KMS-11 (cell line): Measurements from ENCODE around the gene ERGIC3.

Experiments used
- H2AFZ ChIP-seq: fragments of 200-600 bp; sonication (generic); 2 replicates; pipeline ENCODE4 v1.6.1; 2016; ENCODE audit warnings: antibody characterized with exemption, mixed run types, low read depth
- H3K27ac ChIP-seq: fragments of 200-600 bp; sonication (generic); 2 replicates; pipeline ENCODE4 v1.6.1; 2016; ENCODE audit warnings: mild to moderate bottlenecking, mixed run types
- H3K27me3 ChIP-seq: fragments of 200-600 bp; sonication (generic); 2 replicates; pipeline ENCODE4 v1.6.1; 2017; ENCODE audit warnings: mild to moderate bottlenecking, low read depth, mixed run types, moderate library complexity; ENCODE audit not compliant: insufficient read depth
- H3K36me3 ChIP-seq: fragments of 200-600 bp; sonication (generic); 2 replicates; pipeline ENCODE4 v1.6.1; 2017; ENCODE audit warnings: mild to moderate bottlenecking, mixed run types; ENCODE audit not compliant: insufficient read depth
- H3K4me1 ChIP-seq: fragments of 200-600 bp; sonication (generic); 2 replicates; pipeline ENCODE4 v1.6.1; 2016; ENCODE audit warnings: mild to moderate bottlenecking, low read depth, mixed run types; ENCODE audit not compliant: poor library complexity, severe bottlenecking
- H3K4me2 ChIP-seq: fragments of 200-600 bp; sonication (generic); 2 replicates; pipeline ENCODE4 v1.7.0; 2016; ENCODE audit warnings: mild to moderate bottlenecking, mixed run types
- H3K4me3 ChIP-seq: fragments of 200-600 bp; sonication (generic); IDR thresholded peaks from 2 replicates; pipeline ENCODE4 v1.6.1; 2017; ENCODE audit warnings: low read depth, low read length, mixed read lengths; ENCODE audit not compliant: insufficient read depth
- H3K79me2 ChIP-seq: fragments of 200-600 bp; sonication (generic); 2 replicates; pipeline ENCODE4 v1.6.1; 2016; ENCODE audit warnings: low read depth, mixed run types; ENCODE audit not compliant: insufficient read depth
- H3K9ac ChIP-seq: fragments of 200-600 bp; sonication (generic); 2 replicates; pipeline ENCODE4 v1.6.1; 2016; ENCODE audit warnings: mild to moderate bottlenecking, mixed run types
- H4K20me1 ChIP-seq: fragments of 200-600 bp; sonication (generic); 2 replicates; pipeline ENCODE4 v1.6.1; 2016; ENCODE audit warnings: mild to moderate bottlenecking, mixed run types; ENCODE audit not compliant: insufficient read depth
- TF ChIP-seq, protein P1 (sequence below): fragments of 200-600 bp; sonication (generic); conservative IDR thresholded peaks from 2 replicates; pipeline ENCODE4 v1.6.1; 2017; ENCODE audit warnings: low read depth, mild to moderate bottlenecking, antibody characterized with exemption, low read length, moderate library complexity, mixed read lengths

ERGIC3 gene

GRCh38 chr20:35595901-35596300 lies 54.0 kb downstream of the ERGIC3 start:
- no peaks in the 10 kb centered on the region for H3K79me2 ChIP-seq
- no peak overlapping the region for H3K4me2 ChIP-seq
- H3K4me1 ChIP-seq: peaks cover 50% of the 10 kb centered on the region
- no peaks in the 10 kb centered on the region for H3K27me3 ChIP-seq
- H3K4me3 ChIP-seq: no peak overlapping the region
- H3K36me3 ChIP-seq: no peaks in the 10 kb centered on the region
- H3K27ac ChIP-seq: no peak overlapping the region
- H3K9ac ChIP-seq: no peak overlapping the region
- TF ChIP-seq, protein P1, sequence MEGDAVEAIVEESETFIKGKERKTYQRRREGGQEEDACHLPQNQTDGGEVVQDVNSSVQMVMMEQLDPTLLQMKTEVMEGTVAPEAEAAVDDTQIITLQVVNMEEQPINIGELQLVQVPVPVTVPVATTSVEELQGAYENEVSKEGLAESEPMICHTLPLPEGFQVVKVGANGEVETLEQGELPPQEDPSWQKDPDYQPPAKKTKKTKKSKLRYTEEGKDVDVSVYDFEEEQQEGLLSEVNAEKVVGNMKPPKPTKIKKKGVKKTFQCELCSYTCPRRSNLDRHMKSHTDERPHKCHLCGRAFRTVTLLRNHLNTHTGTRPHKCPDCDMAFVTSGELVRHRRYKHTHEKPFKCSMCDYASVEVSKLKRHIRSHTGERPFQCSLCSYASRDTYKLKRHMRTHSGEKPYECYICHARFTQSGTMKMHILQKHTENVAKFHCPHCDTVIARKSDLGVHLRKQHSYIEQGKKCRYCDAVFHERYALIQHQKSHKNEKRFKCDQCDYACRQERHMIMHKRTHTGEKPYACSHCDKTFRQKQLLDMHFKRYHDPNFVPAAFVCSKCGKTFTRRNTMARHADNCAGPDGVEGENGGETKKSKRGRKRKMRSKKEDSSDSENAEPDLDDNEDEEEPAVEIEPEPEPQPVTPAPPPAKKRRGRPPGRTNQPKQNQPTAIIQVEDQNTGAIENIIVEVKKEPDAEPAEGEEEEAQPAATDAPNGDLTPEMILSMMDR: no peak
- no peaks in the 10 kb centered on the region for H4K20me1 ChIP-seq
- H2AFZ ChIP-seq: no peak overlapping the region

- Histone ChIP-seq H3K79me2 (no peaks in the 10 kb centered on the region), H2AFZ (no peak overlapping the region), H3K4me1 (peaks cover 41% of the 10 kb centered on the region), H3K27me3 (no peaks in the 10 kb centered on the region), H3K36me3 (no peaks in the 10 kb centered on the region), H3K4me2 (no peak overlapping the region), H4K20me1 (no peaks in the 10 kb centered on the region), H3K4me3 (no peak overlapping the region), H3K27ac (no peak overlapping the region), H3K9ac (no peak overlapping the region)
- TF ChIP-seq, protein P1: no peak
Observed at GRCh38 chr20:35597186-35597585, 55.3 kb downstream of the ERGIC3 start.

DNA sequence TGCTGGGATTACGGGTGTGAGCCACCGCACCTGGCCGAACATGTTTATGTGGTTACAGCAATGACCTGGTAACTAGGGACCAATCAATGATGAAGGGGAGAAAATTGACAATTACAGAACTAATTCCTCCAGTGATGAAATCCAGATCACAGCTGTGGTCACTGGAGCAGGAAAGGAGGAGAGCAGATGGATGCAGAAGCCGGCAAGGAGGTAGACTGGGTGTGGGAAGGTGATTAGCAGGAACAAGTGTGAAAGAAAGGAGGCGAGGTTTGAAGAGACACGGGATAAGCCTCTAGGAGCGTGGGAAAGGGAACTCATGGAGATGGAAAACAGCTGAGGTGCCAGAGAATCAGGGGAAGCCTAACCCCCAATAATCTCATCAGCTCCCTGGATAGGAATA lies 56.6 kb downstream of the ERGIC3 start:
- no peak overlapping the region for H3K4me3 ChIP-seq
- TF ChIP-seq, protein P1: no peak
- H3K27ac ChIP-seq: no peak overlapping the region
- no peak overlapping the region for H3K4me2 ChIP-seq
- H3K27me3 ChIP-seq: no peaks in the 10 kb centered on the region
- peaks cover 29% of the 10 kb centered on the region for H3K4me1 ChIP-seq
- no peaks in the 10 kb centered on the region for H3K36me3 ChIP-seq
- no peaks in the 10 kb centered on the region for H3K79me2 ChIP-seq
- no peak overlapping the region for H2AFZ ChIP-seq
- H3K9ac ChIP-seq: no peak overlapping the region
- no peaks in the 10 kb centered on the region for H4K20me1 ChIP-seq

DNA sequence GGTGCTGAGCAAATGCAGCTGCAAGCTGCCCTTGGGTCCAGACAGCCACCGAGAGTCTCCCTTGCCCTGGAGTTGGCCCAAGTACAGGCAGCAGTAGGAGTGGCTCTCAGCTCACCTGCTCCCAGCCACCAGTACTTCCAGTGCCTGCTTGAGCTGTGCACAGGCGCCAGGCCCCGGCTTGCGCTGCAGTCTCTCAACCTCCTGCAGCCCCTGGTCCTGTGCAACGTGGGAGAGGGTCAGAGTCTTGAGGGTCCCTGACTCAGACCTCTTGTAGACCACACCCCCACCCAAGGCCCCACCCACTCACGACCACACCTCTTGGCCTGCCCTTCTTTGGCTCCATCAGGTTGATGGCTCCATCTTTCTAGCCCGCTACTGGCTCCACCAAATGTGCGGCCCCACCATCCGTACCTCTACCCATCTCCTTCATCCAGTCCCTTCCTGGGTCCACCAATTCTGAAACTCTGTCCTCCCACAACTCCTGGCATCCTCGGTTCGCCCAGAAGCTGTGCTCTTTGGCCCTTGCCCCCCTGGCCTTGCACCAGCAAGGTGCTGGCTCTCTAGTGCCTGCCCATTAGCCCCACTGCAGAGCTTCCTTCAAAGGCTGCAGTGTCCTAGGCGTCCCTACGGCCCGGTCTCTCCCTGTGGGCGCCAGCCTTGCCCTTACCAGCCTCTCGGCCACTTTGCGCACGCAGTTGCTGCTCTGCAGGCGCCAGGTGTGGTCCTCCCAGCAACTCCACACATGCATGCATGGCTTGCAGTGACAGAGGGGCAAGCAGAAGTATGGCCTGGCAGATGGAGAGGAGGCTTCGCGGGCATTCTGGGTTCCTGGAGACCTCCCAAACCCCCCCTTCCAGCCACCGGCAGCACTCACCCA lies 57.3 kb downstream of the ERGIC3 start:
- Histone ChIP-seq H3K4me2 (no peak overlapping the region), H2AFZ (no peak overlapping the region), H3K36me3 (no peaks in the 10 kb centered on the region), H3K9ac (no peak overlapping the region), H3K27me3 (no peaks in the 10 kb centered on the region), H3K79me2 (no peaks in the 10 kb centered on the region), H3K27ac (no peak overlapping the region), H3K4me1 (peaks cover 23% of the 10 kb centered on the region), H3K4me3 (no peak overlapping the region), H4K20me1 (no peaks in the 10 kb centered on the region)
- TF ChIP-seq, protein P1: no peak
